WTC11 (cell line): ENCODE data around the gene MEN1. TPM values are rescaled to one million over a fixed set of nuclear protein-coding genes. Genes with fewer than 3 reads are reported as not detected.

Experiments used
- ATAC-seq: fragments of 200-7000 bp; cut with Tn5 transposase; 2 replicates; pipeline ENCODE4 v1.10.0; 2021; ENCODE audit warnings: mild to moderate bottlenecking, moderate library complexity
- CTCF ChIA-PET: fragments of 300-600 bp; sonication (Branson Sonifier 250); formaldehyde crosslinking; loops from one replicate; lab custom pipeline; 2021; ENCODE audit warnings: antibody characterized with exemption; lab: Charles Lee
- POLR2A ChIA-PET: fragments of 350-600 bp; sonication (Branson Sonifier 250); formaldehyde crosslinking; loops from one replicate; lab custom pipeline; 2021; ENCODE audit warnings: antibody characterized with exemption; lab: Charles Lee
- DNase-seq: peaks from one replicate; pipeline ENCODE4 v3.0.0; 2021; ENCODE audit warnings: low spot score
- H3K27ac Mint-ChIP-seq: 2 replicates; pipeline ENCODE4 v1.8.0; 2021; ENCODE audit warnings: mixed read lengths
- H3K27me3 Mint-ChIP-seq: 2 replicates; pipeline ENCODE4 v1.8.0; 2021; ENCODE audit warnings: low read depth, mild to moderate bottlenecking, moderate library complexity, mixed read lengths
- H3K36me3 Mint-ChIP-seq: 2 replicates; pipeline ENCODE4 v1.8.0; 2021; ENCODE audit warnings: mixed read lengths
- H3K4me1 Mint-ChIP-seq: 2 replicates; pipeline ENCODE4 v1.8.0; 2022; ENCODE audit warnings: mixed read lengths
- H3K4me3 Mint-ChIP-seq: 2 replicates; pipeline ENCODE4 v1.8.0; 2021; ENCODE audit warnings: mild to moderate bottlenecking, moderate library complexity, mixed read lengths
- H3K9me3 Mint-ChIP-seq: 2 replicates; pipeline ENCODE4 v1.8.0; 2021; ENCODE audit warnings: mixed read lengths
- ATF1 ChIP-seq: sonication (generic); formaldehyde crosslinking; IDR thresholded peaks from 2 replicates; pipeline ENCODE4 v1.8.1; 2023; ENCODE audit warnings: mild to moderate bottlenecking, moderate library complexity, missing genetic modification reagents
- GRHL2 ChIP-seq: fragments of 250-450 bp; sonication (Bioruptor Pico); IDR thresholded peaks from 2 replicates; pipeline ENCODE4 v1.8.0; 2022; ENCODE audit warnings: mild to moderate bottlenecking, moderate library complexity; ENCODE audit not compliant: insufficient replicate concordance, severe bottlenecking
- GTF2I ChIP-seq: fragments of 250-450 bp; sonication (Bioruptor Pico); conservative IDR thresholded peaks from 2 replicates; pipeline ENCODE4 v1.4.0; 2021; ENCODE audit warnings: mild to moderate bottlenecking
- HMGXB4 ChIP-seq: sonication (generic); formaldehyde crosslinking; IDR thresholded peaks from 2 replicates; pipeline ENCODE4 v1.8.1; 2023; ENCODE audit warnings: mild to moderate bottlenecking, moderate library complexity, missing genetic modification reagents
- IRF1 ChIP-seq: sonication (generic); formaldehyde crosslinking; IDR thresholded peaks from 2 replicates; pipeline ENCODE4 v1.8.0; 2023; ENCODE audit warnings: missing genetic modification reagents
- NR2C2 ChIP-seq: sonication (generic); formaldehyde crosslinking; IDR thresholded peaks from 2 replicates; pipeline ENCODE4 v1.8.0; 2022; ENCODE audit warnings: mild to moderate bottlenecking, missing genetic modification reagents
- TEAD1 ChIP-seq: sonication (generic); formaldehyde crosslinking; IDR thresholded peaks from 2 replicates; pipeline ENCODE4 v1.8.0; 2022; ENCODE audit warnings: mild to moderate bottlenecking, missing genetic modification reagents
- TEAD4 ChIP-seq: sonication (generic); formaldehyde crosslinking; IDR thresholded peaks from 2 replicates; pipeline ENCODE4 v1.8.0; 2022; ENCODE audit warnings: mild to moderate bottlenecking, missing genetic modification reagents
- ZNF263 ChIP-seq: sonication (generic); formaldehyde crosslinking; IDR thresholded peaks from 2 replicates; pipeline ENCODE4 v1.8.1; 2022; ENCODE audit warnings: low read depth, mild to moderate bottlenecking, moderate library complexity, missing genetic modification reagents
- ZNF396 ChIP-seq: fragments of 250-450 bp; sonication (Bioruptor Pico); IDR thresholded peaks from 2 replicates; pipeline ENCODE4 v1.8.0; 2021; ENCODE audit warnings: mild to moderate bottlenecking, moderate library complexity, borderline replicate concordance
- ZNF423 ChIP-seq: fragments of 250-450 bp; sonication (Bioruptor Pico); IDR thresholded peaks from 2 replicates; pipeline ENCODE4 v2.1.2; 2022; ENCODE audit warnings: mild to moderate bottlenecking, moderate library complexity
- ZNF671 ChIP-seq: fragments of 250-450 bp; sonication (Bioruptor Pico); IDR thresholded peaks from 2 replicates; pipeline ENCODE4 v1.8.0; 2021; ENCODE audit warnings: mild to moderate bottlenecking
- total RNA-seq: library from RNA; stranded (reverse); gene quantifications from 3 replicates; pipeline ENCODE4 v1.2.3, GENCODE V29; 2021
- TF ChIP-seq, protein P1 (sequence below): sonication (generic); formaldehyde crosslinking; IDR thresholded peaks from 2 replicates; pipeline ENCODE4 v1.8.1; 2023; ENCODE audit warnings: mild to moderate bottlenecking, missing genetic modification reagents, borderline replicate concordance
- TF ChIP-seq, protein P2 (sequence below): sonication (generic); formaldehyde crosslinking; IDR thresholded peaks from 2 replicates; pipeline ENCODE4 v1.8.1; 2023; ENCODE audit warnings: mild to moderate bottlenecking, missing genetic modification reagents
- TF ChIP-seq, protein P3 (sequence below): sonication (generic); formaldehyde crosslinking; IDR thresholded peaks from 2 replicates; pipeline ENCODE4 v1.8.1; 2023; ENCODE audit warnings: mild to moderate bottlenecking, missing genetic modification reagents, moderate library complexity
- TF ChIP-seq, protein P4 (sequence below): sonication (generic); formaldehyde crosslinking; IDR thresholded peaks from 2 replicates; pipeline ENCODE4 v1.8.1; 2023; ENCODE audit warnings: mild to moderate bottlenecking, missing genetic modification reagents

MEN1 gene
- total RNA-seq, 1 experiment from 2014 or later = 47.1 TPM

GRCh38 chr11:64850979-64851567 lies 40.7 kb upstream of the MEN1 start:
- Mint-ChIP-seq H3K4me1 (peaks cover 22% of the 10 kb centered on the region), H3K27ac (0 out of 2 replicates have a peak overlapping the region, but pooled peaks have one; percentile 65), H3K27me3 (no peaks in the 10 kb centered on the region), H3K36me3 (no peaks in the 10 kb centered on the region), H3K9me3 (no peaks in the 10 kb centered on the region), H3K4me3 (no peak overlapping the region)
- CTCF ChIA-PET = interaction anchor here (0.7 to 12.5 kb wide), 6 partner anchors 11 to 261 kb away, joined by 3 to 372 read pairs (median 34); partner anchors contain the start of genes BATF2, EHD1 and TM7SF2
- ATAC-seq (peak; percentile 9), DNase-seq (peak; percentile 58)
- no peak for TF ChIP-seq ZNF671 (CRISPR knock-in tag)
- peak; percentile 45; the same call in 1 of the 2 replicates for TF ChIP-seq ZNF263 (CRISPR knock-in tag)
- TF ChIP-seq, protein P1, sequence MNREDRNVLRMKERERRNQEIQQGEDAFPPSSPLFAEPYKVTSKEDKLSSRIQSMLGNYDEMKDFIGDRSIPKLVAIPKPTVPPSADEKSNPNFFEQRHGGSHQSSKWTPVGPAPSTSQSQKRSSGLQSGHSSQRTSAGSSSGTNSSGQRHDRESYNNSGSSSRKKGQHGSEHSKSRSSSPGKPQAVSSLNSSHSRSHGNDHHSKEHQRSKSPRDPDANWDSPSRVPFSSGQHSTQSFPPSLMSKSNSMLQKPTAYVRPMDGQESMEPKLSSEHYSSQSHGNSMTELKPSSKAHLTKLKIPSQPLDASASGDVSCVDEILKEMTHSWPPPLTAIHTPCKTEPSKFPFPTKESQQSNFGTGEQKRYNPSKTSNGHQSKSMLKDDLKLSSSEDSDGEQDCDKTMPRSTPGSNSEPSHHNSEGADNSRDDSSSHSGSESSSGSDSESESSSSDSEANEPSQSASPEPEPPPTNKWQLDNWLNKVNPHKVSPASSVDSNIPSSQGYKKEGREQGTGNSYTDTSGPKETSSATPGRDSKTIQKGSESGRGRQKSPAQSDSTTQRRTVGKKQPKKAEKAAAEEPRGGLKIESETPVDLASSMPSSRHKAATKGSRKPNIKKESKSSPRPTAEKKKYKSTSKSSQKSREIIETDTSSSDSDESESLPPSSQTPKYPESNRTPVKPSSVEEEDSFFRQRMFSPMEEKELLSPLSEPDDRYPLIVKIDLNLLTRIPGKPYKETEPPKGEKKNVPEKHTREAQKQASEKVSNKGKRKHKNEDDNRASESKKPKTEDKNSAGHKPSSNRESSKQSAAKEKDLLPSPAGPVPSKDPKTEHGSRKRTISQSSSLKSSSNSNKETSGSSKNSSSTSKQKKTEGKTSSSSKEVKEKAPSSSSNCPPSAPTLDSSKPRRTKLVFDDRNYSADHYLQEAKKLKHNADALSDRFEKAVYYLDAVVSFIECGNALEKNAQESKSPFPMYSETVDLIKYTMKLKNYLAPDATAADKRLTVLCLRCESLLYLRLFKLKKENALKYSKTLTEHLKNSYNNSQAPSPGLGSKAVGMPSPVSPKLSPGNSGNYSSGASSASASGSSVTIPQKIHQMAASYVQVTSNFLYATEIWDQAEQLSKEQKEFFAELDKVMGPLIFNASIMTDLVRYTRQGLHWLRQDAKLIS = no peak
- peak; percentile 88 for TF ChIP-seq ZNF423 (CRISPR knock-in tag)
- no peak for TF ChIP-seq TEAD4 (CRISPR knock-in tag)
- 0 out of 2 replicates have a peak, but pooled peaks have one; percentile 45 for TF ChIP-seq HMGXB4
- POLR2A ChIA-PET = interaction anchor here (0.5 to 0.9 kb wide), 2 partner anchors 26 to 65 kb away, joined by 3 read pairs; no protein-coding TSS in a partner anchor

DNA sequence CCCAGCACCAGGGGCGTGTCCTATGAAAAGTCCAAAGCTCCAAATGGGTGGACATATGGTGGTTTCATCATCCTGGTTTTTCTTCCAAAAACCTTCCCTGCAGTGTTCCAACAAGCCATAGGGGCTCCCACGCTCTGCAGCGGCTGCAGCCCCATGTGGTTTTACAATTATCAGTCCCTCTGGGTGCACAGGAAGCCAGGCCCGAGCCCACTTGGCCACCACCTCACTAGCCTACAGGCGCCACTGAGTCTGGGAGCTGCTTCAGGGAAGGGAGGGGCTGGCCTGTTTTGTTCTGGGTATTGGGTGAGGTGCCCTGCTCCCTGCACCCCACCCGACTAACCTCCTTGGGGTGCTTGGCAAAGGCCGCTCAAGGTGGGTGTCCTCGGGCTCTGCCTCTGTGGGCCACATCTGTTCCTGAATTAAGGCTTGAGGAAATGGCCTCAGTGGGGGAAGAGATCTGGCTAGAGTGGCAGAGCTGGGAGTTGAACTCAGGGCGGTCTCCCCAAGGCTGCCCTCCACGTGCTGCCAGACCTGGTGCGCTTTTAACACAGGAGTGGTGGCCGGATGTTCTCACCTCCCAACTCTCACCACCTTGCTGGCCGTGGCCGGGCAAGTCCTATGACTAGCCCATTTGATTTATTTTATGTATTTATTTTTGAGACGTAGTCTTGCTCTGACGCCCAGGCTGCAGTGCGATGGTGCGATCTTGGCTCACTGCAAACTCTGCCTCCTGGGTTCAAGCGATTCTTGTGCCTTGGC lies 39.4 kb upstream of the MEN1 start:
- ATAC-seq (no peak), DNase-seq (no peak)
- Mint-ChIP-seq H3K27me3 (no peaks in the 10 kb centered on the region), H3K9me3 (no peaks in the 10 kb centered on the region), H3K4me3 (no peak overlapping the region), H3K27ac (no peak overlapping the region), H3K36me3 (no peaks in the 10 kb centered on the region), H3K4me1 (peaks cover 27% of the 10 kb centered on the region)
- POLR2A ChIA-PET = interaction anchor here (0.5 to 1.6 kb wide), 5 partner anchors 23 to 201 kb away, joined by 3 to 6 read pairs (median 4); partner anchors contain the start of genes ARL2, EHD1 and SF1
- TF ChIP-seq, protein P2, sequence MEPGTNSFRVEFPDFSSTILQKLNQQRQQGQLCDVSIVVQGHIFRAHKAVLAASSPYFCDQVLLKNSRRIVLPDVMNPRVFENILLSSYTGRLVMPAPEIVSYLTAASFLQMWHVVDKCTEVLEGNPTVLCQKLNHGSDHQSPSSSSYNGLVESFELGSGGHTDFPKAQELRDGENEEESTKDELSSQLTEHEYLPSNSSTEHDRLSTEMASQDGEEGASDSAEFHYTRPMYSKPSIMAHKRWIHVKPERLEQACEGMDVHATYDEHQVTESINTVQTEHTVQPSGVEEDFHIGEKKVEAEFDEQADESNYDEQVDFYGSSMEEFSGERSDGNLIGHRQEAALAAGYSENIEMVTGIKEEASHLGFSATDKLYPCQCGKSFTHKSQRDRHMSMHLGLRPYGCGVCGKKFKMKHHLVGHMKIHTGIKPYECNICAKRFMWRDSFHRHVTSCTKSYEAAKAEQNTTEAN (CRISPR knock-in tag) = no peak
- no peak for TF ChIP-seq IRF1 (CRISPR knock-in tag)
- TF ChIP-seq, protein P3, sequence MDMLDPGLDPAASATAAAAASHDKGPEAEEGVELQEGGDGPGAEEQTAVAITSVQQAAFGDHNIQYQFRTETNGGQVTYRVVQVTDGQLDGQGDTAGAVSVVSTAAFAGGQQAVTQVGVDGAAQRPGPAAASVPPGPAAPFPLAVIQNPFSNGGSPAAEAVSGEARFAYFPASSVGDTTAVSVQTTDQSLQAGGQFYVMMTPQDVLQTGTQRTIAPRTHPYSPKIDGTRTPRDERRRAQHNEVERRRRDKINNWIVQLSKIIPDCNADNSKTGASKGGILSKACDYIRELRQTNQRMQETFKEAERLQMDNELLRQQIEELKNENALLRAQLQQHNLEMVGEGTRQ = no peak
- TF ChIP-seq, protein P4, sequence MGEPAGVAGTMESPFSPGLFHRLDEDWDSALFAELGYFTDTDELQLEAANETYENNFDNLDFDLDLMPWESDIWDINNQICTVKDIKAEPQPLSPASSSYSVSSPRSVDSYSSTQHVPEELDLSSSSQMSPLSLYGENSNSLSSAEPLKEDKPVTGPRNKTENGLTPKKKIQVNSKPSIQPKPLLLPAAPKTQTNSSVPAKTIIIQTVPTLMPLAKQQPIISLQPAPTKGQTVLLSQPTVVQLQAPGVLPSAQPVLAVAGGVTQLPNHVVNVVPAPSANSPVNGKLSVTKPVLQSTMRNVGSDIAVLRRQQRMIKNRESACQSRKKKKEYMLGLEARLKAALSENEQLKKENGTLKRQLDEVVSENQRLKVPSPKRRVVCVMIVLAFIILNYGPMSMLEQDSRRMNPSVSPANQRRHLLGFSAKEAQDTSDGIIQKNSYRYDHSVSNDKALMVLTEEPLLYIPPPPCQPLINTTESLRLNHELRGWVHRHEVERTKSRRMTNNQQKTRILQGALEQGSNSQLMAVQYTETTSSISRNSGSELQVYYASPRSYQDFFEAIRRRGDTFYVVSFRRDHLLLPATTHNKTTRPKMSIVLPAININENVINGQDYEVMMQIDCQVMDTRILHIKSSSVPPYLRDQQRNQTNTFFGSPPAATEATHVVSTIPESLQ (CRISPR knock-in tag) = no peak
- no peak for TF ChIP-seq ATF1 (CRISPR knock-in tag)
- TF ChIP-seq ZNF423 (CRISPR knock-in tag) = no peak
- TF ChIP-seq ZNF396 (CRISPR knock-in tag) = no peak
- TF ChIP-seq TEAD1 (CRISPR knock-in tag) = no peak
- TF ChIP-seq GTF2I (CRISPR knock-in tag) = no peak
- no peak for TF ChIP-seq NR2C2
- TF ChIP-seq GRHL2 = no peak
- CTCF ChIA-PET = interaction anchor here (0.5 to 12.5 kb wide), 41 partner anchors 8 to 599 kb away, joined by 3 to 372 read pairs (median 6); partner anchors contain the start of genes ARL2, ATG2A, BATF2 and EHD1
